ENCODE results near the gene PRDM16.

The PRDM16 gene

GRCh38 chr1:3444298-3444697, 375.3 kb downstream of the PRDM16 start:
- no peak for DNase-seq

DNA sequence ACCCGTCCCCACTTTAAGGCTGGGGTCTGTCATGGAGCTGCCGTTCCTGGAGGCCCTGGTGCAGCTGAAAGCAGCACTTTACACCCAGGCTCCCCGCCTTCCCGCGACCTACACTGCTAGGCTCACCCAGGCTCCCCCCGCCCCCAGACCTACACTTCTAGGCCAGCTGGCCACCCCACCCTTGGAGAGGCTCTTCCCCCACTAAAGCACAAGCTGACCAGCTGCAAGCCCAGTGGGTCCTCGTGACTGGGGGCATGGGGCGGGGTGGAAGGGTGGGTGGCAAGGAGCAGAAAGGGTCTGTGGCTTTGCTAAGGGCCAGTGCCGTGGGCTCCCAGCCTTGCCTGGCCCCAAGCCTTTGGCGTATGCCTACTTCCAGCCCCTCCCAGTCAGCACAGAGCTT, 375.7 kb downstream of the PRDM16 start:
- DNase-seq: no peak

GRCh38 chr1:3450202-3450863, 381.3 kb downstream of the PRDM16 start:
- DNase-seq: no peak

DNA sequence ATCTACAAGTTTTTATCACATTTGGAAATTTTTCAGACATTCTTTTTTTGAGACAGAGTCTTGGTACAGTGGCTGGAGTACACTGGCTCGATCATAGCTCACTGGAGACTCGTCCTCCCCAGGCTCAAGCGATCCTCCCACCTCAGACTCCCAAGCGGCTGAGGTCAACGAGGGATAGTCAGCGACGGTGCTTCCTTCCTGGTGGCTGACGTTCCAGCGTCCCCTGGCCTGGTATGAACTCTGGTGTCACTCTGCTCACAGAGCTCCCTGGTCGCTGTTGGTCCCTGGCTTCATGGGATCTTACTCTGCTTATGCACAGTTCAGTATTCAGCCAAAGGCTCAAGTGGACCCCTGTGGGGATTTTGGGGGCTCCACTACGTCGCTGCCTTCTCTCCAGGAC, 382.0 kb downstream of the PRDM16 start:
- no peak for DNase-seq

DNA sequence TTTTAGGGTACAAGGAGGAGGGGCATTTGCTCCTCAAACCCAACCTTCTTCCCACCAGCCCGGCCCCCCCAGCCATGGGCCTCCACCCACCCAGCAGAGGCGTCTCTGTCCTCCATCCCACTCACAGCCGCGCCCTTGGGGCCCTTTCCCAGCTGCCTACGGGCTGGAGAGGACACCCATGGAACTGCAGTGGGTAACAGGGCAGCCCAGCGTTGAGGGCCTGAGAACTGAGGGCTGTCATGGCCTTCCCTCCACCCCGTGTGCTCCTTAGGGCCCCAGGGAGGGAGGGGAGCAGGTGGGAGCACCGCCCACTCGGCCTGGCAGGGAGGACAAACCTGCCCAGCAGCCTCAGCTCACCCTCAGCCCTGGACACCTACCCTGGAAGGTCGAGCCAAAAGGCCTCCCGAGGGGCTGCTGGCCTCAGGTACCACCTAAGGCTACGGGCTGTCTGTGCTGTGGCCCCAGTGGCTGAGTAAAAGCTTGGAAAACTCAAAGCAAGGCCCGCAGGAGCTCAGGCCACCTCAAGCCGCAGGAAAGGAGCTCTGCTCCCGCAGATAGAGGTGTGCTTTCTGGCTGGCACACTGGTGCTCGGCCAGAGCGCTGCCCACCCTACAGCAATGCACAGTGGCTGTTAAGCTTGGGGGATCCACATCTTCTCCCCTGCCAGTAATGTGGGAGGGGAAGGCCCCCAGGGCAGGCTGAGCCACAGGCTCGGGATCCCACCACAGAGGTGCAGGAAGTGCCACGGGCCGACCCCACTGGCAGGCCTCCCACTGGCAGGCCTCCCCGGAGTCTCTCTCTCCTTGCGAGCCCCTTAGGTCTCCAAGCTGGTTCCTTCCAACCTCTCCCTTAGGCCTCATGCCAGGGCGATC, 383.2 kb downstream of the PRDM16 start:
- DNase-seq: no peak

GRCh38 chr1:3452866-3453175, 383.8 kb downstream of the PRDM16 start:
- no peak for DNase-seq

GRCh38 chr1:3453203-3453761, 384.3 kb downstream of the PRDM16 start:
- DNase-seq: peak; percentile 25

- DNase-seq: no peak
Measured at GRCh38 chr1:3453891-3454810, 385.1 kb downstream of the PRDM16 start, which contains the start of gene ARHGEF16. Gene ARHGEF16, plus strand, starts transcription at chr1:3454665. Its CDS starts 8,420 bp downstream, at chr1:3463085.

DNA sequence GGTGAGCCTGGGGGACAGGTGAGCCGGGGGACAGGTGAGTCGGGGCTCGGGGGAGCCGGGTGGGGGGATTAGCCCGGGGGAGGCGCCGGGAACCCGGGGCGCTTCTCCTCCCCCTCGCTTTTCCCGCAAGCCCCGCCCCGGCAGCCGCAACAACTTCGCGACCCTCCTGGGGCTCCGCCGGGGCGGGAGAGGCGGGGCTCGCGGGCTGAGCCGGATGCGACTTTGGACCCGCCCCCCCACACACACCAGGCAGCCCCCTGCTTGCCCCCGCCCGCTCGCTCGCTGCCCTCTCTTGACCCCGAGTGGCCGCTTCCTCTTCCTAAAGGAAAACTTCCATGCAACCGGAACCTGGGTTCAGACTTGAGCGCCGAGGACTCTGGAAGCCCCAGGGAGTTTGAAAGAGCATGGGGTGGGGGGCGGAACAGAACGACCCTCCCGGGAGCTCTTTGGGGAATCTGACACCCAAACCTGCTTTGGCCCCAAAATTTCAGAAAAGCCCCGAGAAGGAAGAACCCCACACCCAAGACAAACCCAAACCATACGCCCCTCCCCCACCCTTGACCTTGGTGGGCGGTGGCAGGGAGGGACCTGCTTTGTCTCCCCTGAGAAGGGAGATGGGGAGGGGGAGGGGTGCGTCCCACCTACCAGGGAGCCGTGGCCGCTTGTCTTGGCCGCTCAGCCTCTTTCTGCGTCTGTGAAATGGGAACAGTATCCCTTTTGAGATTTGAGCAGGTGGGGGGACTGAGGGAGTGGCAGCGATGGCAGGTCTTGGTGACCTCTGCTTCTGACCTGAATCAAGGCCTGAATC, 386.0 kb downstream of the PRDM16 start:
- no peak for DNase-seq

GRCh38 chr1:3455670-3456448, 386.9 kb downstream of the PRDM16 start:
- DNase-seq: no peak

- DNase-seq: no peak
Measured at GRCh38 chr1:3456449-3456963, 387.5 kb downstream of the PRDM16 start.

GRCh38 chr1:3456964-3457909, 388.2 kb downstream of the PRDM16 start:
- no peak for DNase-seq

- no peak for DNase-seq
Measured at GRCh38 chr1:3457910-3458883, 389.2 kb downstream of the PRDM16 start.

DNA sequence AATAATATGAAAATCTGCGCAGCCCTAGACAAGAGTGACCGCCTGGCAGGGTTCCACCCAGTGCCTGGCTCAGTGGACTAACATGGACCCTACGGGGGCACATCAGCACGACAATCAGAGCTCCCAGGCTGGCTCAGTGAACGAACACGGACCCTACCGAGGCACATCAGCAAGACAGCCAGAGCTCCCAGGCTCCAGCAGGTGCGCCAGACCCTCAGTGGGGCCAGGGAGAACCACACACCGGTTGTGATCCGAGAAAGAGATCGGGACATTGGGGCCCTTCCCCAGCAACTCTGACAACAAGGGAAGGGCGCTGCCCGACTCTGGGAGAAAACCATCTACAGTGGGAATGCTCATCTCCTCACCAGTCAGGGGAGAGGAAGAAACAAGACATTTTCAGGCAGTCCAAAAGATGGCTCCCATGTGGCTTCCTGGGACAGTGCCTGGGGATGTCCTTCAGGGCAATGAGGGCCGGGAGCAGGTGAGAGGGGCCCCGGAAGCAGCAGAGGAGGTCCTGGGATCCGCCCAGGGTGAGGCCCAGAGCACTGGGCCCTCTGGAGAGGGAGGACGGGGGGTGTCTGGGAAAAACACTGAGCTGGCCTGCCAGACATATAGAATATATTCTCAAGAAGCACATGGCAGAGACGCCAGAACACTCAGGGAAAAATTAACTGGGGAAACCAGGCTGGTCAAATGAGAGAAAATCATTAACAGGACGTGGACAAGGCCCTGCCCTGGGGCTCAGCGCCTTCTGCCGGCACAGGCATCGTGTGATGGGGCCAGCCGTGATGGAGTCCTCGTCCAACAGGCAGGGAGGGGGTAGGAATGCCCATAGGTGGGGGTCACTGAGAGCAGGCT, 390.3 kb downstream of the PRDM16 start:
- no peak for DNase-seq

DNA sequence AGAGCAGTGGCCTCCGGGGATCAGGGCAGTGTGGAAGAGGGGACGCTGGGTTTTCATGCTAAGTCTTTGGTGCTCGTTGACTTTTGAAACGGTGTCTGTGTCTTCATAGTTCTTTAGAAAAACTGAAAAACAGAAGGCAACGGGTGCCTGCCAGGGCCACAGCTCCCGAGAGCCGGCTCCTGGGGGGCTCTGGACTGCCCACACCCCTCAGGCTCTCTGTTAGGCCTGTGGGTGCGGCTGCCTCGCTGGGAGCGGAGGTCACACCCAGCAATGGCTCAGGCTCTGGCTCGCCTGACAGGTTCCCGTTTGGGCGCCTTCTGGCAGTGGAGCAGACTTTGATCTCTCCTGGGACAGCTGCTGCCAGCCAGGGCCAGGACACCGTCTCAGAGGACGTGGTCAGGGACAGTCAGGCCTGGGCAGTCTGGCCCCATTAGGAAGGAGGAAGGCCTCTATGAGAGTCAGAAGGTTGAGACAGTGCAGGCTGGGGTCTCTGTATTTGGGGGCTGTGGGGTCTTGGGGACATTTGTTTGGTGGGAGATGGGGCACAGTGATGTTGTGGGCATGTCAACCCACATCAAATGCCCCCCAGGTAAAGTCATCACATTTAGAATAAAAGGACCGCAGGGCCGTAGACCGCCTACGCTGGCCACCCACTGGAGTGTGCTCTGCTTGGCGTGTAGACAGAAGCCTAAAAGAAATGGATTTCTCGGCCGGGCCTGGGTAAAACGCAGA, 391.1 kb downstream of the PRDM16 start:
- no peak for DNase-seq

DNA sequence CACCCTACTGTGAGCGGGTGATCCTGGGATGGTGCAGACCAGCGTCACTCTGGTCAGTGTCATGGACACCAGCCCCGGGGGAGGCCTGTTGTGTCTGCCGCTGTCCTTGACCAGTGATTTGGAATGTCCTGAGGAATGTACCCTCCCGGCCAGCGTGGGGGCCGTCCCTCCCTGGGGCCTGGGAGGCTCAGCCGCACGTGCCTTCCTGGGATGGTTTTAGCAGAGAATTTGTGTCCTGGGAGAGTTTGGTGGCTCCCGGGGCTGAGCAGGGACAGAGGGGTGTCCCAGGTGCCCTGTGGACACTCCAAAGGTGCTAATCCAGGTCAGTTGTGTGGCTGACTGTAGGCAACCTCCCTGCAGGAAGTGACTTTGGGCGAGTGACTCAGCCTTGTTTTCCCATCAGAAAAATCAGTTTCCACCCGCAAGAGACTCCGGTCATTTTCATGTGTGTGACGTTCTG, 391.7 kb downstream of the PRDM16 start:
- DNase-seq: no peak

All from NK-92 treated with Interleukin-12 subunit alpha and Interleukin-12 subunit beta, amount 100 ng/mL, for 24 hours (cell line).